Measurements from ENCODE around the gene TUBA3E.
"Not testable (repeated sequence)": the region's sequence is repeated elsewhere in the genome, so short reads cannot be mapped to it uniquely, and the experiment has no call there.

TUBA3E gene

GRCh38 chr2:130150181-130151144, 47.8 kb downstream of the TUBA3E start:
- H3K9me3 ChIP-seq (ENCODE audit: severe bottlenecking), result no peaks in the 10 kb centered on the region
- H3K27ac ChIP-seq, result no peak overlapping the region
- no peaks in the 10 kb centered on the region for H3K27me3 ChIP-seq (ENCODE audit: insufficient read depth, low read depth, severe bottlenecking)
- TF ChIP-seq CTCF (IDR thresholded peaks at IDR 0.05; ENCODE audit: low read depth, low read length), result no peak
- no peaks in the 10 kb centered on the region; the same call in 1 of the 2 replicates for H3K36me3 ChIP-seq
- no peak overlapping the region for H3K4me3 ChIP-seq (ENCODE audit: low read depth, low read length)
- DNase-seq, result no peak

- not testable (repeated sequence) for H3K4me3 ChIP-seq (ENCODE audit: low read depth, low read length); DNase-seq; H3K27me3 ChIP-seq (ENCODE audit: insufficient read depth, low read depth, severe bottlenecking); H3K36me3 ChIP-seq; H3K9me3 ChIP-seq (ENCODE audit: severe bottlenecking); H3K27ac ChIP-seq
Observed at GRCh38 chr2:130148515-130148914, 49.7 kb downstream of the TUBA3E start.

GRCh38 chr2:130145006-130145414, 53.2 kb downstream of the TUBA3E start, which contains the start of gene CCDC74B:
CCDC74B (minus strand) TSS chr2:130145112; CDS start chr2:130144996, 116 bp downstream.
- H3K9me3 ChIP-seq (ENCODE audit: severe bottlenecking); H3K36me3 ChIP-seq; H3K27me3 ChIP-seq (ENCODE audit: insufficient read depth, low read depth, severe bottlenecking): not testable (repeated sequence)
- peak within 1 kb of the TSS; percentile 52 for H3K4me3 ChIP-seq (ENCODE audit: low read depth, low read length)
- H3K27ac ChIP-seq, result peak within 1 kb of the TSS; percentile 58
- peak; percentile 87 for DNase-seq

- not testable (repeated sequence) for H3K27me3 ChIP-seq (ENCODE audit: insufficient read depth, low read depth, severe bottlenecking); H3K36me3 ChIP-seq; H3K27ac ChIP-seq; H3K9me3 ChIP-seq (ENCODE audit: severe bottlenecking); H3K4me3 ChIP-seq (ENCODE audit: low read depth, low read length); DNase-seq
Observed at GRCh38 chr2:130143266-130144039, 54.8 kb downstream of the TUBA3E start.

- H3K9me3 ChIP-seq (ENCODE audit: severe bottlenecking), result not testable (repeated sequence)
Observed at GRCh38 chr2:130142396-130143265, 55.6 kb downstream of the TUBA3E start.

More at GRCh38 chr2:130142396-130143265, 55.6 kb downstream of the TUBA3E start:
- H3K4me3 ChIP-seq (ENCODE audit: low read depth, low read length); H3K36me3 ChIP-seq; H3K27ac ChIP-seq; DNase-seq; H3K27me3 ChIP-seq (ENCODE audit: insufficient read depth, low read depth, severe bottlenecking): not testable (repeated sequence)
